Measurements from ENCODE around the gene PARD3B.

DNA sequence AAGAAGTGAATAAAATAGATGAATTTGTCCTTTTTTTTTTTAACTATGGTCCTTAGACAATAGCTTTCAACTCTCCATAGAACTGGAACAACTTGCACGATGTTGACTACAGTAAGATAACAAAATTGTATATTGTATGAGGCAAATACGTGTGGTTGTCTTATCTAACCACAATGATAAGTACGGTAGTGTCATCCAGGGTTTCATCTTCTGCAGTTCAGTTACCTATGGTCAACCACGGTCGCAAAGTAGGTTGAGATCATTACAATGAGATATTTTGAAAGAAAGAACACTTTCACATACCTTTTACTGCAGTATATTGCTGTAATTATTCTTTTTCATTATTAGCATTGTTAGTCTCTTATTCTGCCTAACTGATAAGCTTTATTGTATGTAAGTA lies 295.2 kb downstream of the PARD3B start:
- TF ChIP-seq, protein P1, sequence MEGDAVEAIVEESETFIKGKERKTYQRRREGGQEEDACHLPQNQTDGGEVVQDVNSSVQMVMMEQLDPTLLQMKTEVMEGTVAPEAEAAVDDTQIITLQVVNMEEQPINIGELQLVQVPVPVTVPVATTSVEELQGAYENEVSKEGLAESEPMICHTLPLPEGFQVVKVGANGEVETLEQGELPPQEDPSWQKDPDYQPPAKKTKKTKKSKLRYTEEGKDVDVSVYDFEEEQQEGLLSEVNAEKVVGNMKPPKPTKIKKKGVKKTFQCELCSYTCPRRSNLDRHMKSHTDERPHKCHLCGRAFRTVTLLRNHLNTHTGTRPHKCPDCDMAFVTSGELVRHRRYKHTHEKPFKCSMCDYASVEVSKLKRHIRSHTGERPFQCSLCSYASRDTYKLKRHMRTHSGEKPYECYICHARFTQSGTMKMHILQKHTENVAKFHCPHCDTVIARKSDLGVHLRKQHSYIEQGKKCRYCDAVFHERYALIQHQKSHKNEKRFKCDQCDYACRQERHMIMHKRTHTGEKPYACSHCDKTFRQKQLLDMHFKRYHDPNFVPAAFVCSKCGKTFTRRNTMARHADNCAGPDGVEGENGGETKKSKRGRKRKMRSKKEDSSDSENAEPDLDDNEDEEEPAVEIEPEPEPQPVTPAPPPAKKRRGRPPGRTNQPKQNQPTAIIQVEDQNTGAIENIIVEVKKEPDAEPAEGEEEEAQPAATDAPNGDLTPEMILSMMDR (IDR thresholded peaks at IDR 0.05; ENCODE audit: borderline replicate concordance, extremely low read depth, low read length, poor library complexity, severe bottlenecking), result no peak
- TF ChIP-seq EZH2 (IDR thresholded peaks at IDR 0.05; ENCODE audit: borderline replicate concordance, low read depth, low read length, severe bottlenecking), result no peak

Data from DND-41 (cell line).